GM21447 (cell line): ENCODE data around the gene JPH3.
"Not testable (repeated sequence)": the region's sequence is repeated elsewhere in the genome, so short reads cannot be mapped to it uniquely, and the experiment has no call there.

Source experiments
- ATAC-seq: cut with Tn5 transposase; IDR thresholded peaks from one replicate; pipeline ENCODE4 v1.9.1; 2021; ENCODE audit not compliant: unreplicated experiment

JPH3 gene

DNA sequence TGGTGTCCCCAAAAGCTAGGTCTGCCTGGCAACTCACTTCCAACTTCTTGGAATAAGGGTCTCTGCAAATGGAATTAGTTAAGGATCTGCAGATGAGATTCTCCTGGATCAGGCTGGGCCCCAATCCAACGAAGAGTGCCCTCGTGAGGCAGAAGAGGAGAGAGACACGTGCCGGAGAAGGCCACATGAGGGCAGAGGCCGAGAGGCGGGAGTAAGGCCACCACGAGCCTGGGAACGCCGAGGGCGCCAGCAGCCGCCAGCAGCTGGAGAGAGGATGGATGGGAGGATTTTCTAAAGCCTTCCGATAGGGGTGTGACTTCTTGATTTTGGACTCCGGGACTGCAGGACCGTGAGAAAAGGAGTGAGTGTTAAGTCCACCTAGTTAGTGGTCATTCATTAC is 76.3 kb downstream of the JPH3 start:
- no peak for ATAC-seq

DNA sequence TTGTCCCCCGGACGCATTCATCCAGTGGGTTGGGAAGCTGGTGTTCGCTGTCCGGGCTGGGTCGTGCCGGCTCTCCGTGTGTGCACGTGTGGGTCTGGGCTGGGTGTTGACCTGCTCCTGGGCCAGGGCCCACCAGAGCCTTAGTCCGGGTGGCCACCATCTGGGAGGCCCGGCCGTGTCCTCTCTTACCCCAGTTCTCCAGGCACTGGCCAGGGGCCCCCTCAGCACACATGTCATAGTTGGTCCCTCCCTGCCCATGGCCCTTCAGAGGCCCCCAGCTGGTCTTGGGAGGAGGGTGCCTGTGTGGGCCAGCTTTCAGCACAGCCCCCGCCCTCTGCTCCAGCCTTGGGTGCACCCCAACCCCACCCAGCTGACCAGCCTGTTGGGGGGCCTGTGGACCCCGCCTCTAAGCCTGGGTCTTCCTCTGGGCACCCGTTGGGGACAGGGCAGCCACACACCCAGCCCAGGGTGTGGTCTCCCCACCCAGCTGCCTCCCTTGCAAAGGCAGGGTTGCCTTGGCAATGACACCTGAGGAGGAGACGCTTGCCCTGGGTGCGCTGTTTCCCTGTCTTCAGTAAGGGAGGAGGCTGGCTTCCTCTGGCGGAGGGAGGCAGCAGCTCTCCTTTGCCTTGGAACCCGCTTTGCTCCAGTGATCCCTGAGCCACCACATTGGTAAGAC is 77.4 kb downstream of the JPH3 start:
- ATAC-seq, result no peak

DNA sequence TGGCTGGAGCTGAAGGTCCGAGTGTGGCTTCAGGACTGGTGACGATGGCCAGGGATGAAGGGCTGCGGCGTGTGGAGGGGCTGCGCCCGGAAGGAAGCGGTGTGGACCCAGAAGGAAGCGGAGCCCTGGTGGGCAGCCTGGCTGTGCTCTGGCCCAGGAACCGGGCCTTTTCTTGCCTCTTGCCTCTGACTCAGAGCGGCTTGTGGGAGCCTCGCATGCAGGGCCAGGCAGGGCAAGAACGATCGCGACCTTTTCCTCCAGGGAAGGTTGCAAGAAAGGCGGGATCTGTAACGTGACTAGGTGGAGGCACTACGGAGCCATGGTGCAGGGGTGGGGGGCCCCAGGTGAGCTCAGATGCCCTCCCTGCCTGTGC is 78.0 kb downstream of the JPH3 start:
- ATAC-seq, result no peak

DNA sequence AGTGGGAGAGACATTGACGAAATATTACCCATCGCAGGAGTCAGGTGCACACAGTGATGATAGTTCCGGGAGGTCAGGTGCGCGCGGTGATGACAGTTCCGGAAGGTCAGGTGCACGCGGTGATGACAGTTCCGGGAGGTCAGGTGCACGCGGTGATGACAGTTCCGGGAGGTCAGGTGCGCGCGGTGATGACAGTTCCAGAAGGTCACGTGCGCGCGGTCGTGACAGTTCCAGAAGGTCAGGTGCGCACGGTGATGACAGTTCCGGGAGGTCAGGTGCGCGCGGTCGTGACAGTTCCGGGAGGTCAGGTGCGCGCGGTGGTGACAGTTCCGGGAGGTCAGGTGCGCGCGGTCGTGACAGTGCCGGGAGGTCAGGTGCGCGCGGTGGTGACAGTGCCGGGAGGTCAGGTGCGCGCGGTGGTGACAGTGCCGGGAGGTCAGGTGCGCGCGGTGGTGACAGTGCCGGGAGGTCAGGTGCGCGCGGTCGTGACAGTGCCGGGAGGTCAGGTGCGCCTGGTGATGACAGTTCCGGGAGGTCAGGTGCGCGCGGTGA is 78.8 kb downstream of the JPH3 start:
- not testable (repeated sequence) for ATAC-seq

DNA sequence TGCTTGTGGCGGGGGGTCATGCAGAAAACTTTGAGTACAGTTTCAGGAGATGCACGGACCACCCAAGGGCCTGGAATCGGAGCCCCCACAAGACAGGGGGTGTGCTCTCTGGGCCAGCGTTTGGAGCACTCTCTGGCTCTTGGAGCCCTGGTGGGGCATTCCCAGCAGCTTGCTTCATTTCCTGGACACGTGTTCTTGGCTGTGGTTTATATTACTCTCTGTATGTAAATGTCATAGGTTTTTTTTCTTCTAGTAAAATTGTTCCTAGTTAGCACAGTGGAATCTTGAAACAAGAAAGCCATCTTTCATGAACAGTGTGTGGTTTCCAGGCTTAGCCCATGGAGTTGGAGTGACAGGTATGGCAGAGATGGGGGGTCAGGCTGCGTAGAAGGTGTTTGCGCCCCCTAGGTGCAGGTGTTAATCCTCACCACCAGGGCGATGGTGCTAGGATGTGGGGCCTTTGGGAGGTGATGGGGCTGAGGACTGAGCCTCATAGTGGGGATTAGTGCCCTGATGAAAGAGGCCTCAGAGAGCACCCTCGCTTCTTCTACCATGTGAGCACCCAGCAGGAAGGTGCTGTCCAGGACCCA is 79.8 kb downstream of the JPH3 start:
- ATAC-seq, result no peak

DNA sequence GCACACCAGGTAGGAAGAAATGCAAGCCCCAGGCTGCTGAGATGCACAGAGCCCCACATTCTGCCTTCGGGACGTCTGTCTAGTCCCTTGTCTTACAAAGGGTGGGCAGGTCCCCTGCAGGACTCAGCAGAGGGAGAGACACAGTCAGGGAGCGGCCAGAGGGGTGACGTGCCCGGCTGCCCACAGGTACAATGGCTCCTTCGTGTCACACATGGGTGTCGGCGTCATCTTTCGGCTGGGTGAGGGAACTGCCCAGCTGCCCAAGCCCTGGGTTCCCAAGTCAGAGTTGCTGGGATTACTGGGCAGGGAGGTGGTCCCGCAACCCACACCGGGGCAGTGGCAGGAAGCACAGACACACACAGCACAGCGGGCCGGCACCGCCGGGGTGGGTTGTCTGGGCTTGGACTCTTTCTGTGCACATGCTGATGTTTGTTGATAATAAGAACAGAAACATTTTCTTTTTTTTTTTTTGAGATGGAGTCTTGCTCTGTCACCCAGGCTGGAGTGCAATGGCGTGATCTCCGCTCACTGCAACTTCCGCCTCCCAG is 80.6 kb downstream of the JPH3 start:
- no peak for ATAC-seq

DNA sequence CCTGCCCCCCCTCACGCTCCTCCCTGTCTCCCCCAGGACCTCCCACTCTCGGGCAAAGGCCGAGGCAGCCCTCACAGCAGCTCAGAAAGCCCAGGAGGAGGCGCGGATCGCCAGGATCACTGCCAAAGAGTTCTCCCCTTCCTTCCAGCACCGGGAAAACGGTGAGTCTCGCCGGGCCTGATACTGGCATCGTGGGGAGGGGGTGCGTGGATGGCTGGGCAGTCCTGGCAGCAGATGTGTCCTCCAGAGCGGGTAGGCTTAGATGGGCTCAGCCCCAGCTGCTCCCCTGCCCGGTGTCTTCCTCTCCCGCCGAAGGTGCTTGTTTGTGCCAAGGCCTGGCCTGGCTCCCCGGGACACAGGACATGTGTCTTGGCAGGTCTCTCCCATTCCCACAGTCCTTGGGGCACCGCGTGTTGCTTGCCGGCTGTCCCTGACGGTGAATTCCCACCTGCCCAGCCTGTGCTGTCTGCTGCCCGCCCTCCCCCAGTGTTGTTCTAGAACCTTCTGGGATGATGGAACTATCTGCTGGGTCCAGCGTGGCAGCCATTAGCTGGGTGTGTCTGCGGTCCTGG is 81.9 kb downstream of the JPH3 start:
- no peak for ATAC-seq

DNA sequence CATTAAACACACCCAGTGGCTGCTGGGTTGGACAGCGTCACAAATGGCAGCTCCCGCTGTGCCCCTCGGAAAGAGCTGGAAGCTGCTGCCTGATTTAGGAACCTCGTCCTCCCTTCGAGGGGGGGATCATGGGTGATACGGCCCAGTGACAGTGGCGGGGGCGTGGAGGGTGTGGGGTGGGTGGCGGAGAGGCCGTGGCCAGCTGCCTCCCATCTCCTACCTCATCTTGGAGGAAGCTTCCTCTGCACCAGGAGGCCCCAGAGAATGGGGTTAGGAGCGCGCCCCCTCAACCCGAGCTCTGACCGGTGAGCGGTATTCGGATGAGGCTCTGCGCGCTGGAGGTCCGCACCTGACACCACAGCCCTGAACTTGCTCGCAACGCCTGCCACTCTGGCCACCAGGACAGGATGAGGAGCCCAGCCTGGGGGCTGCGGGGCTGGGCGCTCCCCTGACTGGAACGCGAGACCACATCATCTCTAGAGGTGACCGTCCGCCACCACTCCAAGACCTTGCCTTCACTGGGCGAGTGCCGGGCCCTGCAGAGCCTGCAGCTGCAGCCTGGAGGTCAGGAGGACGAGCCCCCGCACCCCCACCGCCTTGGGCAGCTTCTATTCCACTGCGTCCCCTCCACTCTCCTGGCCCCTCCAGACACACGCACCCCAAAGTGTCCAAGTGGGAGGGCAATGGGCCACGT is 82.5 kb downstream of the JPH3 start:
- ATAC-seq, result no peak

DNA sequence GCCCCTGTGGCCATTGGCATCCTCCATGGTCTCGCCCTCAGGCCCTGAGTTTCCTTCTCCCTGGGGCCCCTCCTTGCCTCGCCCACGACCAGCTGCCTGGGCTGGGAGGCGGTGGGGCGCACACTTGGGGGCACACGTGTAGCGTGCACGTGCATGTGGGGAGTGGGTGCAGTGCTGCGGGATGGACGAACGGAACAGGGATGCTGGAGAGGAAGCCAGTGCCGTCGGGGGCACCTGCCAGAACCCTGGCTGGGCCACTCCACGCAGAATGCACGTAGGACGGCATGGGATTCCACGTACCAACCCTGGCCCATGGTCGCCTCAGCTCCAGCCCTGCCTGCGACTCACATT is 83.1 kb downstream of the JPH3 start:
- no peak for ATAC-seq

DNA sequence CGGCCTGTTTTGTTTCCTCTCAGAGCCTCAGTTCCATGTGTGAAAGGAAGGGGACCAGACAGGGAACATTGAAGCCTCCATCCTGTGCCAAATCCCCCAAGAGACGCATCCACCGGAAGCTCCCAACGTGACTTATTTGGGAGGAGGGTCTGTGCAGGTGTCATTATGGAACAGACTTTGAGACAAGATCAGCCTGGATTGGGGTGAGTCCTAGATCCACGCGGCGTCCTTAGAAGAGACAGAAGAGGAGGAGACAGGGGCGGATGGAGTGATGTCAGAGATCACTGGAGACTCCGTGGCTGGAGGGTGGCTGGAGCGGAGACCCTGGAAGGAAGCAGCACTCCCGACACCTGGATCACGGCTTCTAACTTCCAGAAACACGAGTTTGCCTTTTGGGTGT is 83.5 kb downstream of the JPH3 start:
- no peak for ATAC-seq

DNA sequence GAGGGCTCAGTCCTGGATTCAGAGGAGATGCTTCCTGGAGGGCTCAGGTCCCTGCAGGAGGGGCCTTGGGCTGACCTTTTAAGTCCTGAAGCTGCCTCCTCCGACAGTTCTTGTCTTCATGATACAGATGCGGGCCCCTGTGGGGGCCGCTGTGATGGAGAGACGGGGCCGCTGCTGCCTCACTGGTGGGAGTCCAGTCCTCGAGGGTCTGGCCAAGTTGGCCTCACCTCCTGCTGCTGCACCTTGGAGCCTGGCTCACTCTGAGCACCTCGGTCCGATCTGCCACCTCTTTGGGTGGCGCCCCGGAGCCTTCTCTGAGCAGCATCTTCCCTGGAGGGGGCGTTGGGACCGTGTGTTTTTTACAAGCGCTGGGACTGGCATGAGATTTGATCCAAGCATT is 84.4 kb downstream of the JPH3 start:
- no peak for ATAC-seq

DNA sequence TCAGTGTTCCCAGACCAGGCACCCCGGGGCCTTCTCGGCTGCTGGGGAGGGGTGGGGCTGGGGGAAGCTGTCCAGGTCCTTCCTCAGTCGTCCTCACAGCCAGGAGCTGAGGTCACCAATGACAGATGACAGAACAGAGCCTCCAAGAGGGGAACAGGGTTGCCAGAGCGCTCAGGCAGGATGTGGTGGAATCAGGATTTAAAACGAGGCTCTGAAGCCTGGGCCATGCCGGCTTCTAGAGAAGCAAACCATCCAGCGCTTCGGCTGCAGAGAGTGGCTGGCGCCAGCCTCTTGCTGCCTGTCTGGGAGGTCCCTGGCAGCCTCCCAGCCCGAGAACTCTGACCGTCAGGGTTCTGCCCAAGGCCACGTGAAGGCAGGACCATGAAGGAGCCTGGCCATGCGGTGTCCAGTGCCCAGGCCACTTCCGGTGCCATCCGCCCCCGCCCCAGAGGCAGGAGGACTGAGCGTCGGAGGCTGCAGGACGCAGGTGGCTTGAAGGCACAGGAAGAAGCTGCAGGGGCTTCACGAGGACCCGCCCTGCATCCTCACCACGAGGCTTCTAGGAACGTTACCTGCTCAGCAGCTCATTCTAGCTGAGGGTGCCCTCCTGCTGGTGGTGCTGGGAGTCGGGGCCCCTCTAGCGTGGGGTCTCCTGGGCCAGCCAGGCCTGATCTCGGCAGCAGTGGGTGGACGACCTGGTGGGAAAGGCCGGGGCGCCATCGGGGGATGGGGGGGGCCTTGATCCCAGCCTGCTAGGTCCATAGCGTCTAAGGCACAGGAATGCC is 85.0 kb downstream of the JPH3 start:
- no peak for ATAC-seq

DNA sequence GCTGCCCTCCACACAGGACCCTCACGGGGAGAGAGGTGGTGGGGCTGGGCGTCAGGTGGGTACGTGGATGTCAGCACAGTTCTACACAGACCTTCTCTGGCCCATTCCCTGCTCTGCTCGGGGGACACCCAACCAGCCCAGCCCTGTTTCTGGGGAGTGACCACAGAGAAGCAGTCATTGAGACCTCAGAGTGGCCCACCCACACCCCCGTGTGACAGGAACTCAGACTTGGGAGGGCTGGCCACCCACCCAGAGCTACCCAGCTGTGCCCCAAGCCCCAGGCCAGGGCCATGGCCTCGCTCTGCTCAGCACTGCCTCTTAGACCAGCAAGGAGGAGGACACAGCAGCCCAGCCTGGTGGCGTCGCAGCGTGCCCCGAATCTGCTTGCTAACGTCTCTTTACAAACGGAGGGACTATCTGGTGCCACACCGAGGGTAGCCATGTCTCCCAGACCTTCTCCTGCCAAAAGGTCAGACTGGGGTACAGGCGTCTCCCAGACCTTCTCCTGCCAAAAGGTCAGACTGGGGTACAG is 85.8 kb downstream of the JPH3 start:
- ATAC-seq, result no peak

DNA sequence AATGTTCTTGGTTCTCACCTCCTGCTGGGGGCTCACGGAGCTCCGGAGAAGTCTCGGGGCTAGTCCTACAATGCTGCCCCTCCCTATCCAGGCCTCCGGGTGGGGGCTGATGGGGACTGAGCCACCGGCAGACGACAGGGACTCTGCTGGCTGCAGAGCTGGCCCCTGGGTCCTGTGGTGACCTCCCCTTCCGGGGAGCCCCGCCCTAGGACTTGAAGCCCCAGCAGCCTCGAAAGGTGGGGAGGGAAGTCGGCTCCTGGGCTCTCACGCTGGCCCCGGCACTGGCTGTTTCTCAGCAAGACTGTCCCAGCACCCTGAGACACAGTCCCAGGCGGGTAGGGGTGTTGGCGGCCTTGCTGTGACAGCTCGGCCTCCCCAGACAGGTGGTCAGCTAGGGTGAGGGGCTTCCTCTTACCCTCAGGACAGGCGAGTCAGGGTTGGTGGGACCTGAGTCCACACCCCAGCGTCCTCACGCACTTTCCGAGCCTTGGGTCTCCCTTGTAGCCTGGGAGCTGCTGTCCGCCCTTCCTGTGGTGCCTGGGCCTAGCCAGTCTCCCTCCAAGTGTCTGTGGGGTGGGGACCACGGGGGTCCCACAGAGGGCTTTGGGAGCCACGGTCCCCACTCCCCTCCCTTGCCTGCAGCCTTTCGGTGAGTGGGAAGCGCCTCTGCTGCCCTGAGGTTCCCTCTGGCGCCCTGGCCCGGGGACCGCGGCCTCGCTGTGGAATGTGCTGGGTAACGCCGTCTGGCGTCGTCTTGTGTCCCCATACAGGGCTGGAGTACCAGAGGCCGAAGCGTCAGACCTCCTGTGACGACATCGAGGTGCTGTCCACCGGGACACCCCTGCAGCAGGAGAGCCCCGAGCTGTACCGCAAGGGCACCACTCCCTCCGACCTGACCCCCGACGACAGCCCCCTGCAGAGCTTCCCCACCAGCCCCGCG is 86.8 kb downstream of the JPH3 start:
- no peak for ATAC-seq

DNA sequence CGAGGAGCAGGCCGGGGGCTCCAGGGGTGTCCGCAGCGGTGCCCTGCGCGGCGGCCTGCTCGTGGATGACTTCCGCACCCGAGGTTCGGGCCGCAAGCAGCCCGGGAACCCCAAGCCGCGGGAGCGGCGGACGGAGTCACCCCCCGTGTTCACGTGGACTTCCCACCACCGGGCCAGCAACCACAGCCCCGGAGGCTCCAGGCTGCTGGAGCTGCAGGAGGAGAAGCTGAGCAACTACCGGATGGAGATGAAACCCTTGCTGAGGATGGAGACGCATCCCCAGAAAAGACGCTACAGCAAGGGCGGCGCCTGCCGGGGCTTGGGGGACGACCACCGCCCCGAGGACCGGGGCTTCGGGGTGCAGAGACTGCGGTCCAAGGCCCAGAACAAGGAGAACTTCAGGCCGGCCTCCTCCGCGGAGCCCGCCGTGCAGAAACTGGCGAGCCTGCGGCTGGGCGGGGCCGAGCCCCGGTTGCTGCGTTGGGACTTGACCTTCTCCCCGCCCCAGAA is 87.7 kb downstream of the JPH3 start:
- ATAC-seq, result no peak

DNA sequence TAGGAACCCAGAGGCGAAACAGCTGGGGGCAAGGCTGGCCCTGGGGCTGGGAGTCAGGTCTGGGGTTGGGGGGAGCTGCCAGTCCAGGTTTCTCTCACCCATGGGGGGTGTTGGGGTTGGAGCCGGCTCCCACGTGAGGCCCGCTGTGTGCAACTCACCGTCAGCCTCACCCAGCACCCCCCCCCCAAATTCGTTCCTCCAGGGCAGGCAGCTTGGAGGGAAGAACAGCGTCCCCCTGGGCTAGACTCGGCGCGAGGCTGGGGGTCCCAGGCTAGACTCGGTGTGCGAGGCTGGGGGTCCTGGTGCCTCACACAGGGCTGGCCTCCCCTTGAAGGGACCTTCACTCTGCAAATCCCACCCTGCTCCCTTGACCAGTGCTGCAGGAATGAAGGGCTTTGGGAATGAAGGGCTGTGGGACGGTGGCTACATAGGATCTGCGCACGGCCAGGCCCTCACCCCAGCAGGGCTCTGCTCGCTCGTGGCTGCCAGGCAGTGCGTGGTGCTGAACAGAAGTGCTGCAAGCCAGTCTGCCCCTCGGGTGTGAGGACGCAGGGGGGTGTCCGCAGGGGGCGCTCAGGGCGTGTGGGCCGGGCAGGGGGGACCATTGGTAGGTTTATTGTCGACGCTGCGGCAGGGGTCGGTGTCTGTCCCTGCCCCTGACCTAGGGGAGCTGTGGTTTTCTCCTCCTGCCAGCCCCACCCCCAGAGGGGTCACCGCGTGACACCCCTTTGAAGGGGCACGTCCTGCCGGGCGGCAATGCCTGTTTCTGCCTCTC is 88.8 kb downstream of the JPH3 start:
- ATAC-seq, result no peak

DNA sequence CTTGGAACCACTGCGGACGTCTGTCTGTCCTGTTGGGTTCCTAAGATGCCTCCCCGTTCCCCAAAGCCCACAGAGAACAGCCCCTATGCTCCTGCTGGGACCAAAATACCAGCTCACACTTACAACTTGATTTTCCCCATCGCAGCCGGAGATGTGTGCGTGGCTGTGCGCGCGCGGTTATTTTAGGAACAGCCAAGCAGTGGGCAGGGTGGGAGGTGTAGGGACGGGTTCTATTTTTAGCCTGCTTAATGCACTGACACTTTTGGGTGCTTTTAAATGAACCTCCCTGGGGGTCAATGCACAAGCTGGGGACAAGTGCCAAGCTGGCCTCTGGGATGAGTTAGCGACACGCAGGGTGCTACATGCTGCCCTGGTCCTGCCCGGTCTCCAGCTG is 89.4 kb downstream of the JPH3 start:
- ATAC-seq, result no peak

DNA sequence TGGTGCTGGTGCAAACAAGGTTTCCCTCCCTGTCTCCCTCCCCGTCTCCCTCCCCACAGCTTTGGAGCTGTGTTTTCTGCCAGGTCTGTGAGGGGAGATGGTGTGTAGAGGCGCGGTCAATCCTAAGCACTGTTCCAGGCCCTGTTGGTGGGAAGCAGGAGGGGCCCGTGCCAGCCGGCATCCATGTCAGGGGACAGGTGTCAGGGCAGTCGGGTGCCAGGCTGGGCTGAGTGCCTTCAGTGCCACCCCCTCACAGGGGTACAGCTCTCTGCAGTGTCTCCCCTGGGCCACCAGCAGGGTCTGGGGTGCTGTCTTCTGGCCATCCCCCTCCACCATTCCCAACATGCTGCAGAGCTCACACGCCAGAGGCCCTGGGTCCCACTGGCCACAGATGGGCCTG is 89.9 kb downstream of the JPH3 start:
- no peak for ATAC-seq

DNA sequence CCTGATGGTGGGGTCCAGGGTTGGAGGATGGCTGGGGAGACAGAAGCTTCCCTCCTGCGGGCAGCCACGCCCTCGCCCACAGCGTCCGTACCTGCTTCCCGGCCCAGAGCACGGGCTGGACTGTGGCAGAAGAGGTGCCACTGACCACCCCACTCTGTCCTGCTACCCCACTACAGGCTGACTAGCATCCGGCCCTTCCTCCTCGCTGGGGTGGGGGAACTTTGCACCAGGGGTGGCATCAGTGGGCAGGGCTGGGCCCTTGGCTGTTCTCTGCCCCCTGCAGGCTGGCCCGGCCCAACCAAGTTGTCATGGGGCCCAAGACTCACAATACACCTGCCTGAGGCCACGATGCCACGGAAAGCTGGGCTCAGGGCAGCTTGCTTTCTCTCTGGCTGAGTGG is 90.4 kb downstream of the JPH3 start:
- ATAC-seq, result no peak
